Measurements from ENCODE around the gene NOTCH2NLA.
"Not testable (repeated sequence)": the region's sequence is repeated elsewhere in the genome, so short reads cannot be mapped to it uniquely, and the experiment has no call there.

Gene NOTCH2NLA

DNA sequence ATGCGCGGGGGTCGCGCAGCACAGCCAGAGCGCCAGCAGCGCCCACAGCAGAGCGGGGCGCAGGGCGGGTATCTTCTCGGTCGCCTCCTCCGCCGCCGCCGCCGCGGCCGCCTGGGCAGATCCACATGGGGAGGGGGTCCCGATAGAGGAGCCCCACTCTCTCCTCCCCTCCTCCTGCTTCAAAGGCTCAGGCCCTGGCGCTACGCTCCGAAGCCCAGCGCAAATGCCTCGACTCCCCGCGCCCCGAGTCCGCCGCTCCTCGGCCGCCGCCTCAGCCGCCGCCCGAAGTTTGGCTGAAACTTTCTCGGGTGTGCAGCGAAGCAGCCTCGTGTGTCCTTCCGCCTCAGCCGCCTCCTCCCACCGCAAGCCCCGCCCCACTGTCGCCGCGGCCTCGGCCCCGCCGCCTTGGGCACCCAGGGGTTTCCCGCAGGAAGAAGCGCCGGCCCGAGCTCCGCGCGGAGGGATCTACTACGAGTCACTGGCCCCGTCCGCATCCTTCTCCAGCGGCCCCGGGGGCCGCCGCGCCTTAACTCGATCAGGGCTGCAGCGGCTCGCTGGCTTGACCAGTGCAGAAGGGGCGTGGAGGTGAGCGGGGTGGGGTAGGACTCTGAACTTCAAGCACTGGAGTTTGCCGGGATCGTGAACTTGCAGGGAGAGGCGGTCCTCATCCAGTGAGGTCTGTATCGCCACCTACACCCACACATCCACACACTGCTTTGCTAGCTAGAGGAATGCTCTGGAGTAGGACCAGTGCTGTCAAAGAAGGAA, at the start of gene NOTCH2NLA:
NOTCH2NLA (minus strand) TSS at position 312 of the 768 bp plus-strand sequence. CDS start 39,684 bp downstream, outside the sequence.
- DNase-seq (ENCODE audit: low read depth, low spot score); in situ Hi-C loops (cut with HindIII; ENCODE audit: low sequenced_read_pairs): not testable (repeated sequence)
- peak within 1 kb of the TSS; percentile 45 for H3K4me3 ChIP-seq (ENCODE audit: low read depth, low read length)

DNA sequence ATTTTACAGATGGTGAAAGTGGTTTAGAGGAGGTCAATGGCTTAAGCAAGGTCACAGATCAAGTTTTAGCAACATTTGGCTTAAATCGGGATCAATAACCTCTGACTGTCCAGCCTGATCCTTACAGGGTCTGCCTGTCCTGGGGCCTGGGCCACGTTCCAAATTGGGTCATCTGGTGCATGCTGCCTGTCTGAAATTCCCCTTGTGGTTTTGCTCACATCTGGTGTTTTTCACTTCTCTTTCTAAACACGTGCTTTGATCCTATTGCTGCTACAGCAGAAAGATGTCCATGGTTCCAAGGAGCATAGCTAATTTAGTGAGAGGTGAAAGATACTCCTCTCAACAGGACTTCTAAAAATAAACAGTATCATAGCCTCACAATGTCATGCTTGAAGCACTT, 49.5 kb upstream of the NOTCH2NLA start:
- in situ Hi-C loops (cut with HindIII; ENCODE audit: low sequenced_read_pairs); DNase-seq (ENCODE audit: low read depth, low spot score); H3K4me3 ChIP-seq (ENCODE audit: low read depth, low read length): not testable (repeated sequence)

DNA sequence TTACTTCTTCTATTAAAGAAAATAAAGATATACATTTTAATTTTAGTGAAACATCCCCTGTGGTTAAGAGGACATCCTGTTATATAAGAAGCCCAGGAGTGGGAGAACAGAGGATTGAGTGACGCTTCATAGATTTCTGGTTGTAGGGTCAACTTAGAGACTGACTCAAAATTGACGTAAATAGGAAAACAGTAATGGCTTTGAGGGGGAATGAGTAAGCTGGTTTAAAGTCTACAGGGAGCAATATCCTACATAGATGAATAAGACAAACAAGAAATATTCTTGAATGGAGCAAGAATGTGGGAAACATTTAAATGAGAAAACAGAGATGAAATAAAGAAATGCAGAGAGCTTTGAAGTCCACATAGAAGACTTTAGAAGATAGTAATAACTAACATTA, 48.3 kb upstream of the NOTCH2NLA start:
- DNase-seq (ENCODE audit: low read depth, low spot score); in situ Hi-C loops (cut with HindIII; ENCODE audit: low sequenced_read_pairs): not testable (repeated sequence)

DNA sequence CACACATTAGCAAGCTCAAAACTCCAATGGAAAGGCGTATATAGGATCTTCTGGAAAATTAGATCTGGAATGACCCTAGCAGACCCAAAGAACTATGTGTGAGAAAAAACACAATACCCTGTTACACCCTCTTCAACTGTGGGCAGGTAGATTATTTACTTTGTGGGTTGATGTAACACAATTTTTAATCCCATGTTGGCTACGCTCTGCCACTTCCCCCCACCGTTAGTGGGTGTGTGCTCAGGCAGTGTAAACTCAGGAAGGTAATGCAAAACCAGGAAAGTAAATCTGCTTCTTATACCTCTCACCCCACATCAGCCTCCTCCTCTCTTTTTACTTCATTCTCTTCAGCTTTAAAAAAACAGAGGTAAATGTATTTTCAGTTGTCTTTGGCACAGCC, 45.3 kb upstream of the NOTCH2NLA start:
- in situ Hi-C loops (cut with HindIII; ENCODE audit: low sequenced_read_pairs); H3K4me3 ChIP-seq (ENCODE audit: low read depth, low read length); DNase-seq (ENCODE audit: low read depth, low spot score): not testable (repeated sequence)

More for the DNA sequence above, 48.3 kb upstream of the NOTCH2NLA start:
- not testable (repeated sequence) for H3K4me3 ChIP-seq (ENCODE audit: low read depth, low read length)

DNA sequence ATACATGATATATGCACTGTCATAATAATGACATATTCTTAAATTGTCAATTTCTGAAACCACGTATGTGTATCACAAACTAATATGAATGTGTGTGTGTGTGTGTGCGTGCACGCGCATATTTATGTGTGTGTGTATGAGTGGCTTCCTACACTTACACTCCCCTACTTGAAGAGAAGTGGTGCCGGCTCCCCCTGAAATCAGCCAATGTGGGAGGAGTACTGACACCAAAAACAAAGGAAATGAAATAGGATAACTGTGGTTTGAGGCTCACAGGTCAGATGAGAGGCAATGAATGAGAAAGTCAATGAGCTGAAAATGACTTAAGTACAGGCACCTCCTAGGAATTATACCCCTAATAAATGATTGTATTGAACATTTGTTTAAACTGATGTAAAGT, 44.4 kb upstream of the NOTCH2NLA start:
- DNase-seq (ENCODE audit: low read depth, low spot score); H3K4me3 ChIP-seq (ENCODE audit: low read depth, low read length); in situ Hi-C loops (cut with HindIII; ENCODE audit: low sequenced_read_pairs): not testable (repeated sequence)

DNA sequence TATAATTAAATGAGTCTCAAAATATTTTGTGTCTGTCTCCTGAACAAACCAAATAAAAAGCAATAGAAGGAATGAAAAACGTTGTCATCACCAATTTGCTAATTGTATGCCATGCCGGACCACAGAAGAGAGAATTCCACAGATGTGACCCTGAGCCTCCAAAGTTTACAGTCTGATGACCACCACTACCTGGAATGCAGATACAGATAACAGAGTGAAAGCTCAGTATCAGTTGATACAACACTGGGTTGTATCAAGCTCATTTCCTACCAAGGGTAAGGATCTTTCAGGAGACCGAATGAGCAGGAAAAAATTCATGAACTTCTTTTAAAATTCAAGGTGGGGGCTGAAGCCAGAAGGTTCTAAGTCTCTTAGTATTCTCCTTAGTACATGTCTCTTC, 43.9 kb upstream of the NOTCH2NLA start:
- H3K4me3 ChIP-seq (ENCODE audit: low read depth, low read length); in situ Hi-C loops (cut with HindIII; ENCODE audit: low sequenced_read_pairs); DNase-seq (ENCODE audit: low read depth, low spot score): not testable (repeated sequence)

DNA sequence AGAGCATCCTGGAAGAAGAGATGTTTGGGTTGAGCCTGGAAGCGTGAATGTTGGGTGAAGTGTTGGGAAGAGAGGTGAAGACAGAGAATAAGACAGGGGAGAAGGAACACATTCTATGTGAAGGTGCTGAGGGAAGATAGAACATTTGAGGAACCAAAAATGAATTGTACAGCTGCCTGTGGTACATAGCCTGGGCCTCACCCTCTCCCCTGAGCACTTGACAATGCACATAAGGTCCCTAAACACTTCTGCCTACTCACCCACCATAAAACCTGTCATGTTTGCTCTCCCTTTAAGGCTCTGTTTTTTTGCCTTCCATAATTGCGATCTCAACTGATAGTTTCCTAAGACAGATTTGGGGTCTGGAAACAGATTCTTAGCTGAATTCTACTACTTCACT, 43.2 kb upstream of the NOTCH2NLA start:
- H3K4me3 ChIP-seq (ENCODE audit: low read depth, low read length); DNase-seq (ENCODE audit: low read depth, low spot score); in situ Hi-C loops (cut with HindIII; ENCODE audit: low sequenced_read_pairs): not testable (repeated sequence)

DNA sequence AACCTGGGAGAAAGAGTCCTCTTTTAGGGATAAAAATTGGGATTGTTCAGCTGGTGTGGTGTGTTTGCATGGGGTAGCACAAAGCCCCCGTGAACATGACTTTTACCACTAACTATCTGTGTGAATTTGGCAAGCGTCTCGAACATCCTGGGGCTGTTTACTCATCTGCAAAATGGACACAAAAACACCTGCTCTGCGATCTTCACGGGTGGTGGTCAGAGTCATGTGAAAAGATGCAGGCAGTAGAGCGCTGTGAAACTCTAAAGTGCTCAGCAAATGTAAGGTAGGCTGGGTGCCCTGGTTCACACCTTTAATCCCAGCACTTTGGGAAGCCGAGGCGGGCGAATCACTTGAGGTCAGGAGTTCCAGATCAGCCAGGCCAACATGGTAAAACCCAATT, 41.3 kb upstream of the NOTCH2NLA start:
- in situ Hi-C loops (cut with HindIII; ENCODE audit: low sequenced_read_pairs); DNase-seq (ENCODE audit: low read depth, low spot score); H3K4me3 ChIP-seq (ENCODE audit: low read depth, low read length): not testable (repeated sequence)

DNA sequence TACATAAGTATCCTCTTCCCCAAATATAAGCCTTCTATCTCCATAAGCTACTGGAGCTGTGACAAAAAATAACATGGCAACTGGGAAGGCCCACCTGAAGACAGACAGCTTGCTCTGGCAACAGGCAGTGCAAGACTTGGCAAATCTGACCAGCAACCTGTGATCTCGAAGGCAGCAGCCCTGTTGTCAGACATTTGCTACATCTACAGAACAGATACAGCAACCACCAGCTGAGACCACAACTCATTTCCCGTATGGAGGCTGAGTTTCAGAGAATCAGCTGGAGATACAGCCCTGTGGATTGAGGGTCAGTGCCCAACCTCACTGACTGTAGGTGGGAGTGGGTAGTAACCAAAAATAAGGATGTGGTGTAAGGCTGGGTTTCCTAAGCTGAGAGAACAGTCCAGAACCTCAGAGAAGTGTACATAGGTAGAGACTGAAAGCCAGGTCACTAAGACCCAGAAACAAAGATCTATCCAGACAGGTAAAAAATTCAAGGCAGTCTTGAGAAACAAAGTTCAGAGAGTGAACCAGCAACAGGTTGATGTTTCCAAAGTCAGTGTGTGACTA, 37.4 kb upstream of the NOTCH2NLA start:
- H3K4me3 ChIP-seq (ENCODE audit: low read depth, low read length); in situ Hi-C loops (cut with HindIII; ENCODE audit: low sequenced_read_pairs); DNase-seq (ENCODE audit: low read depth, low spot score): not testable (repeated sequence)

DNA sequence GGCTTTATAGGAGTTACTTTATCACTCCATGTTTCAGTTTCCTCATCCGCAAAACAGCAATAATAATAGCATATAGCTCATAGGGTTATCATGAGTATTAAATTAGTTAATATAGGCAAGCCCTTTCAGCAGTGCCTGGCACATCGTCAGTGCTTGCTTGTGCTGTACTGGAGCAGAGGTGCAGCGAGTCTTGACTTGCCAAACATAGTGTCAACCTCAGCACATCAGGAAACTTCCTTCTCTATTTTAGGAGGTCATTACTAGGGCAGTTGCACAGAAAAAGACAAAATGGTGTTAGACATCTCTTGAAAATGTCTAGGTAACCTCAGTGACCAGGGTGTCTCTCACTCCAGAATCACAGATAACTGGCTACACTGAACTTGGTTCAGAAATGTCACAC, 35.9 kb upstream of the NOTCH2NLA start:
- in situ Hi-C loops (cut with HindIII; ENCODE audit: low sequenced_read_pairs); H3K4me3 ChIP-seq (ENCODE audit: low read depth, low read length); DNase-seq (ENCODE audit: low read depth, low spot score): not testable (repeated sequence)

DNA sequence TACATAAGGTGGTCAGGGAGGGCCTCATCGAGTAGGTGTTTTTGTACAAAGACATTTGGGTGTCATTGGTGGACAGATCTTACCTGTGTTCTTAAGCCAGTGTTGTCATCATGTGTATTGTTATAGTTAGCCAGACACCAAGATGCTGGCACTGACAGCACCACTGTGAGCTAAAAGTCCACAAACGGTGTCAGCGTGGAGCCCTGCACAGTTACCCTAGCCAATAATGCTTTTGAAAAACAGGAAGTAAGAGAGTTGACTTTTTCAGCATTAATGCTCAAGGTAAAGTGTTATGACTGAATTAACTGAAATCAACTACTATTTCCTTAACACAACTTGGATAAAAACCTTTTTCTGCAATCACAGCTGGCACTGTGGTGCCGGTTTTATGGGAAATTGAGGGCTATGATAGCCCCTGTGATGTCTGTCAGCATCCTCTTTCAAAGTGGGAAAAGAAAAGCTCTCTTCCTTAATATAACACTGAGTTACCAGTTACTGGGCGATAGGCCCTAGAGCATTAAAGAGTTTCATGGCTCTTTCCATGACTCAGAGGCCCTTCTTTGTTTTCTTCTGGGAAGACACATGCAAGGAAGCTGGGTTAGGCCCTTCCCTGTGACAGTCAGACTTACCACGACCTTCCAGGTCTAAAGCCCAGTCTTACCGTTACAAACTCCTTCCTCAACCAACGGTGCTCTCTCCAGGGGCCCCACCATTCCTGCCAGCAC, 31.3 kb upstream of the NOTCH2NLA start:
- in situ Hi-C loops (cut with HindIII; ENCODE audit: low sequenced_read_pairs); DNase-seq (ENCODE audit: low read depth, low spot score); H3K4me3 ChIP-seq (ENCODE audit: low read depth, low read length): not testable (repeated sequence)

DNA sequence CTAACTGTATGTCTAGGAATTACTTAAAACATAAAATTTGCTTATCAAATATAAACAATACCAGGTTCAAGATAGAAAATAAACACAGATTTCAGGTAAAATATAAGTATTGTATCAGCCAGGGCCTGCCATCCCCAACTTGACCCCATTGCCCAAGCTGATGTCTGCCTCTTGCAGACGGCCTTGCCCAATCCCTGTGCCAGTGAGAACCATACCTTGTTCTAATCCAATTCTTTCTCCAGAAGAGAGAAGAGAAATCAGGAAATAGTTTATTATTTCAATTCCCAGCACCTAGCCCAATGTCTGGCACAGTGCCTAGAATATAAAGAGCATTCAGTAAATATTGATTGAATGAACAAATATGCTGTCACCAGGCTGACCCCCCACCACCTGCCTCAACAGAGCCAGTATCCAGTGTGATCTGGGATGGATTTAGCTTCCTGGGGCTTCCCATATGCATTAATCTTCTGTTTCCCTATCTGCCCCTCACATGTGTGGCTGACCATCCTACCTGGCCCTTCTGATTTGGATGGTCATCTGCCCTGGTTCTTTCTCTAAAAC, 29.3 kb upstream of the NOTCH2NLA start:
- H3K4me3 ChIP-seq (ENCODE audit: low read depth, low read length); in situ Hi-C loops (cut with HindIII; ENCODE audit: low sequenced_read_pairs); DNase-seq (ENCODE audit: low read depth, low spot score): not testable (repeated sequence)

DNA sequence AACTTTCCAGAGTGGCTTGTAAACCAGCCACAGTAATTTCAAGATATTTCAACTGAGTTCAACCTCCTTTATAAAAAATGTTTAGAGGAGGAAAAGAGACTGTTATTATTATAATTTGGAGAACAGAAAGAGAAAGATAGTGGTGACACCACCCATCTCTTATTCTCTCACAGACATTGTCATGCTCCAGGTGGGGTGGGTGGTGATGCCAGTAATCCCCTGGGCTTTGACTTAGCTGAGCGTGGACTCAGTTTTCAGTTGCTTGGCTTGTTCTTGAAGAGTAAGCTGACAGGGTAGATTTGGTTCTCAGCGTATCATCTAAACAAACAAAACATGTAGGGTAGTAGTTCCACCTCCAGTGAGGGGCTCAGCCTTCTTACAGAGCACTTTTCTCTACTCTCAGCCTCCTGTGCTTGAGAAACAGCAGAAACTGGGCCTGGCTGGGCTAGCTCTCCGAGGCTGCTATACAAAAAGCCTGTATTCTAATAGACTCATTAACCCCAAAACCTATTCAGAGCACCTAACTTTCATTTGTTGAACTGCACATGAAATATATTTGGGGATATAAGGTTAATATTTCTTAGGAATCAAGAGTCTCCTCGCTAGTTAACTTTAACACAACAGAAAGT, 25.9 kb upstream of the NOTCH2NLA start:
- in situ Hi-C loops (cut with HindIII; ENCODE audit: low sequenced_read_pairs); DNase-seq (ENCODE audit: low read depth, low spot score); H3K4me3 ChIP-seq (ENCODE audit: low read depth, low read length): not testable (repeated sequence)

DNA sequence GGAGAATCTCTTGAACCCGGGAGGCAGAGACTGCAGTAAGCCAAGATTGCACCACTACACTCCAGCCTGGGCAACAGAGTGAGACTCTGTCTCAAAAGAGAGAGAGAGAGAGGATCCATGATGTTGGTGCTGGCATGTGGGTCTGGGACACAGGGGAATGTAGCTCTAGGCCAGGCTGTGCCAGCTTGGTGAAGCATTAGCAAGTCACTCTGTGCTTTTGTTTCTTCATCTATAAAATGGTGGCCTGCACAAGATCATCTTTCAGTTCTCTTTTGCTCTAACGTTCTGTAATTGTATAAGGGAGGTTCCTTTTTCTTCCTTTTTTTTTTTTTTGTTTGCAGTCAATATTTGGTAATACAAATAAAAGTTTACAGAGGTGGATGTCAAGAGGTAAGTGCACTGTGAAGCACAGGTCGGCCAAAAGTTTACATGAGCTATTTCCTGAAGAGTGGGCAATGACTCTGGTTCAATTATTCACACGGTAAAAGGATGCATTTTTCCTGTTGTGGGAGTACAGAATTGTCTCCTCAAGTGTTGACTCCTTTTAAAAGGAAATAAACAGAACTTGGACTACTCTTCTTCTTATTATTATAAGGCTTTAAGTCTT, 24.5 kb upstream of the NOTCH2NLA start:
- DNase-seq (ENCODE audit: low read depth, low spot score); in situ Hi-C loops (cut with HindIII; ENCODE audit: low sequenced_read_pairs); H3K4me3 ChIP-seq (ENCODE audit: low read depth, low read length): not testable (repeated sequence)

DNA sequence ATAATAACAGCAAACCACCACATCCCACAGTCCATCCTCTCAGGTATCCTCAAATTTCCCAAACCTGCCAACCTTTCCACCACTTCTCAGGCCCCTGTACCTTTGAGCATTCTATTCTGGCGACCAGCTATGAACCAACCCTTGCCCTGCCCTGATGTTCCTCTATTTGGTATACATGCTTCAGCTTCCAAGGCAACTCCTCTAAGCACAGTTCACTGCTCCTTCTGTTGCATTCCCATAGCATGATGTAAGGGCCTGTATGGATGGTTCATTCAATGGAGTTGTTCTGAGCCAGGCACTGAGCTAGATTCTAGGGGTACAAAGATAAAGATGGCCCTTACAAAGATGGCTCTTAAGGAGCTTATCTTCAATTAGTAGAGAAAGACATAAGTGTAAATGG, 22.7 kb upstream of the NOTCH2NLA start:
- DNase-seq (ENCODE audit: low read depth, low spot score); H3K4me3 ChIP-seq (ENCODE audit: low read depth, low read length); in situ Hi-C loops (cut with HindIII; ENCODE audit: low sequenced_read_pairs): not testable (repeated sequence)

DNA sequence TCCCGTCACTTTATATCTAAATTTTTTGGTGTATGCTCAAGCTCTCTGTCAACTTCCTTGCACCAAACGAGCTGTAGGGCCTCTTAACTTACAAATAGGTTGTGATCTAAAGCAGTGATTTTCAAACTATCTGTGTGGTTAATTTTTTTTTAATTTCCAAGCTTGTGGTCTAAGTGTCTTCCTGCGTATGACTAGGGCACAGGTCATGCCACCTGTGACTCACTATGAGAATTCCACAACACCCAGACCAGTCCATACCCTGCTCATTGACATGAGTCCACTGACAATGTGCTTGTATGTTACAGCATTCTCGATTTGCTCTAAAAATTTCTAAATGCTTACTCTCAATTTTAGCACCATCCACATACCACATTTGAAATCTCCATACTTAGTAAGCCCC, 19.8 kb upstream of the NOTCH2NLA start:
- H3K4me3 ChIP-seq (ENCODE audit: low read depth, low read length); DNase-seq (ENCODE audit: low read depth, low spot score); in situ Hi-C loops (cut with HindIII; ENCODE audit: low sequenced_read_pairs): not testable (repeated sequence)

DNA sequence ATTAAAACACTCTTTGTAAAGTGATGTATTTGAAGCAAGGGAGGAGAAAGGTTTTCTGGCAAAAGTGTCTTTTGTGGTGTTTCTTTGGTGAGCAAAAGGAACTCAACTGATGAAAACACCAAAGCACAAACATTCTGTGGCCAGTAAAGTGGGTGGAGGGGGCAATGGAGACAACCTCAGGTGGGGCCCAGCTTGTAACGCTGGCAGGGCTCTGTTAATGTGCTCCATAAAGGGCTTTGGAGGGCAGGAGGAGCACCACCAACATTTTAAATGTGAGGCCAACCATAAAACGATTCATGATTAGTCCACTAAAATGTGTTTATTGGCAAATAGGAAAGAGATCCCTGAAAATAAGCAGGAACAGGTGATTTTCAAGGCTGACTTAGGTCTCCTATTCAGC, 7.8 kb upstream of the NOTCH2NLA start:
- DNase-seq (ENCODE audit: low read depth, low spot score); H3K4me3 ChIP-seq (ENCODE audit: low read depth, low read length); in situ Hi-C loops (cut with HindIII; ENCODE audit: low sequenced_read_pairs): not testable (repeated sequence)

Measured in astrocyte of the spinal cord (primary cell).